ENCODE data around the gene LRRK1.

LRRK1 gene

GRCh38 chr15:101101676-101102075, 182.5 kb downstream of the LRRK1 start:
- H3K4me1 ChIP-seq (ENCODE audit: control insufficient read depth in 2 of 2, insufficient read depth in 1 of 2, low read depth in 1 of 2, low read length in 2 of 2): peaks cover 4 to 12% of the 10 kb centered on the region in 2 donors
- no peak overlapping the region for H2BK5ac ChIP-seq (ENCODE audit: low read length)
- no peak overlapping the region for H2AK5ac ChIP-seq (ENCODE audit: low read depth, low read length)
- H2BK120ac ChIP-seq (ENCODE audit: low read depth, low read length): no peak overlapping the region
- H2BK15ac ChIP-seq (ENCODE audit: low read length): no peak overlapping the region
- no peak overlapping the region for H2AFZ ChIP-seq (ENCODE audit: low read length)
- H3K4me3 ChIP-seq (ENCODE audit: low read length in 2 of 2): no peak overlapping the region
- no peaks in the 10 kb centered on the region for H3K79me1 ChIP-seq (ENCODE audit: low read depth, low read length)
- no peaks in the 10 kb centered on the region for H3K36me3 ChIP-seq (replicated peaks in 1 of 2; ENCODE audit: control insufficient read depth in 2 of 2, insufficient read depth in 2 of 2, low read length in 2 of 2)
- H3K18ac ChIP-seq (ENCODE audit: low read length): no peak overlapping the region
- H3K27ac ChIP-seq (replicated peaks; ENCODE audit: low read length): no peak overlapping the region
- H3K14ac ChIP-seq (ENCODE audit: low read length): no peak overlapping the region
- no CpG with 5 or more reads among the region's 3 CpGs for WGBS, 2 donors (ENCODE audit: extremely low coverage in 2 of 2, insufficient read length in 2 of 2, insufficient replicate concordance in 1 of 2)
- H2BK12ac ChIP-seq (ENCODE audit: low read length): no peak overlapping the region
- no peak overlapping the region for H3K23ac ChIP-seq (ENCODE audit: low read depth, low read length, poor library complexity)
- no peaks in the 10 kb centered on the region for H3K9me3 ChIP-seq (replicated peaks in 1 of 2; ENCODE audit: control insufficient read depth in 2 of 2, insufficient read depth in 1 of 2, low read depth in 1 of 2, low read length in 2 of 2)
- H4K91ac ChIP-seq (ENCODE audit: low read depth, low read length, poor library complexity): no peak overlapping the region
- H3K9ac ChIP-seq (ENCODE audit: low read depth, low read length, poor library complexity): no peak overlapping the region
- peaks cover 0 to 3% (median 0%) of the 10 kb centered on the region in 3 experiments for H3K27me3 ChIP-seq (ENCODE audit: control insufficient read depth in 3 of 3, insufficient read depth in 3 of 3, low read depth in 1 of 3, low read length in 3 of 3)
- H4K8ac ChIP-seq (ENCODE audit: low read depth, low read length): no peak overlapping the region
- no peak overlapping the region for H3K4me2 ChIP-seq (ENCODE audit: insufficient read depth, low read length, poor library complexity, severe bottlenecking)
- no peak for DNase-seq (ENCODE audit: low spot score)
- no peak overlapping the region for H3K4ac ChIP-seq (ENCODE audit: low read length)

GRCh38 chr15:101102746-101103145, 183.6 kb downstream of the LRRK1 start:
- H3K4me1 ChIP-seq (ENCODE audit: control insufficient read depth in 2 of 2, insufficient read depth in 1 of 2, low read depth in 1 of 2, low read length in 2 of 2): peaks cover 4 to 12% of the 10 kb centered on the region in 2 donors
- peak overlapping the region; percentile 84 for H2BK15ac ChIP-seq (ENCODE audit: low read length)
- no peak overlapping the region for H3K4me3 ChIP-seq (ENCODE audit: low read length in 2 of 2)
- no peaks in the 10 kb centered on the region for H3K9me3 ChIP-seq (replicated peaks in 1 of 2; ENCODE audit: control insufficient read depth in 2 of 2, insufficient read depth in 1 of 2, low read depth in 1 of 2, low read length in 2 of 2)
- no peak overlapping the region for H3K4me2 ChIP-seq (ENCODE audit: insufficient read depth, low read length, poor library complexity, severe bottlenecking)
- no peak overlapping the region for H2BK12ac ChIP-seq (ENCODE audit: low read length)
- no peak overlapping the region for H3K27ac ChIP-seq (replicated peaks; ENCODE audit: low read length)
- peak overlapping the region; percentile 26 for H3K4ac ChIP-seq (ENCODE audit: low read length)
- no peak overlapping the region for H4K91ac ChIP-seq (ENCODE audit: low read depth, low read length, poor library complexity)
- no peak for DNase-seq (ENCODE audit: low spot score)
- WGBS, 2 donors (ENCODE audit: extremely low coverage in 2 of 2, insufficient read length in 2 of 2, insufficient replicate concordance in 1 of 2): no CpG with 5 or more reads among the region's 5 CpGs
- H2BK120ac ChIP-seq (ENCODE audit: low read depth, low read length): no peak overlapping the region
- H3K79me1 ChIP-seq (ENCODE audit: low read depth, low read length): no peaks in the 10 kb centered on the region
- peak overlapping the region; percentile 42 for H2BK5ac ChIP-seq (ENCODE audit: low read length)
- H3K14ac ChIP-seq (ENCODE audit: low read length): no peak overlapping the region
- H2AFZ ChIP-seq (ENCODE audit: low read length): no peak overlapping the region
- H2AK5ac ChIP-seq (ENCODE audit: low read depth, low read length): peak overlapping the region; percentile 93
- H4K8ac ChIP-seq (ENCODE audit: low read depth, low read length): no peak overlapping the region
- H3K9ac ChIP-seq (ENCODE audit: low read depth, low read length, poor library complexity): no peak overlapping the region
- H3K23ac ChIP-seq (ENCODE audit: low read depth, low read length, poor library complexity): no peak overlapping the region
- H3K36me3 ChIP-seq (replicated peaks in 1 of 2; ENCODE audit: control insufficient read depth in 2 of 2, insufficient read depth in 2 of 2, low read length in 2 of 2): no peaks in the 10 kb centered on the region
- H3K18ac ChIP-seq (ENCODE audit: low read length): peak overlapping the region; percentile 69
- H3K27me3 ChIP-seq (ENCODE audit: control insufficient read depth in 3 of 3, insufficient read depth in 3 of 3, low read depth in 1 of 3, low read length in 3 of 3): peaks cover 0 to 3% (median 0%) of the 10 kb centered on the region in 3 experiments

DNA sequence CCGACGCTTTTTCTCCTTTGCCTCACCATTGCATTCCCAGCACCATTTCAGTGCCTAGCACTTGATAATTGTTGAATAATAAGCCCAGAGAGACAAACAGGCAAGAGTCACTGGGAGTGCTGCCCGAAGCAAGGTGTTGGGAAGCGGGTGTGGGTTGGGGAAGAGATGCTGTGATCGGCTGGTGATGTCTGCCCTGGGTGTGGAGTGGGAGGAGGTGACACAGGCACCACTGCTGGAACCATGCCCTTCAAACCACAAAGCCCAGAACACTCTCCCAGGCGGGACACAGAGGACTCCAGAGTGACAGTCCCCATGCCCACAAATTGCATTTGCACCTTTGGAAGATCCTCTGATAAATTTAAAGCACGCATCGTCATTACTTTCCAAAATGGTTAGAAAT, 184.4 kb downstream of the LRRK1 start:
- no peak overlapping the region for H4K8ac ChIP-seq (ENCODE audit: low read depth, low read length)
- H3K9me3 ChIP-seq (replicated peaks in 1 of 2; ENCODE audit: control insufficient read depth in 2 of 2, insufficient read depth in 1 of 2, low read depth in 1 of 2, low read length in 2 of 2): peaks cover 2% of the 10 kb centered on the region in 2 donors
- no peak overlapping the region for H2AK5ac ChIP-seq (ENCODE audit: low read depth, low read length)
- H3K36me3 ChIP-seq (replicated peaks in 1 of 2; ENCODE audit: control insufficient read depth in 2 of 2, insufficient read depth in 2 of 2, low read length in 2 of 2): no peaks in the 10 kb centered on the region
- no peak overlapping the region for H3K4me2 ChIP-seq (ENCODE audit: insufficient read depth, low read length, poor library complexity, severe bottlenecking)
- H2BK12ac ChIP-seq (ENCODE audit: low read length): no peak overlapping the region
- H2BK120ac ChIP-seq (ENCODE audit: low read depth, low read length): no peak overlapping the region
- no peak overlapping the region for H2BK15ac ChIP-seq (ENCODE audit: low read length)
- DNase-seq (ENCODE audit: low spot score): no peak
- H3K4ac ChIP-seq (ENCODE audit: low read length): no peak overlapping the region
- H3K18ac ChIP-seq (ENCODE audit: low read length): no peak overlapping the region
- no peak overlapping the region for H3K23ac ChIP-seq (ENCODE audit: low read depth, low read length, poor library complexity)
- no peak overlapping the region for H4K91ac ChIP-seq (ENCODE audit: low read depth, low read length, poor library complexity)
- no peak overlapping the region for H3K14ac ChIP-seq (ENCODE audit: low read length)
- peaks cover 4 to 12% of the 10 kb centered on the region in 2 donors for H3K4me1 ChIP-seq (ENCODE audit: control insufficient read depth in 2 of 2, insufficient read depth in 1 of 2, low read depth in 1 of 2, low read length in 2 of 2)
- no CpG with 5 or more reads among the region's 8 CpGs for WGBS, 2 donors (ENCODE audit: extremely low coverage in 2 of 2, insufficient read length in 2 of 2, insufficient replicate concordance in 1 of 2)
- H3K4me3 ChIP-seq (ENCODE audit: low read length in 2 of 2): no peak overlapping the region
- H3K79me1 ChIP-seq (ENCODE audit: low read depth, low read length): no peaks in the 10 kb centered on the region
- H3K27me3 ChIP-seq (ENCODE audit: control insufficient read depth in 3 of 3, insufficient read depth in 3 of 3, low read depth in 1 of 3, low read length in 3 of 3): peaks cover 0 to 3% (median 0%) of the 10 kb centered on the region in 3 experiments
- no peak overlapping the region for H2AFZ ChIP-seq (ENCODE audit: low read length)
- H3K27ac ChIP-seq (replicated peaks; ENCODE audit: low read length): no peak overlapping the region
- no peak overlapping the region for H2BK5ac ChIP-seq (ENCODE audit: low read length)
- H3K9ac ChIP-seq (ENCODE audit: low read depth, low read length, poor library complexity): no peak overlapping the region

DNA sequence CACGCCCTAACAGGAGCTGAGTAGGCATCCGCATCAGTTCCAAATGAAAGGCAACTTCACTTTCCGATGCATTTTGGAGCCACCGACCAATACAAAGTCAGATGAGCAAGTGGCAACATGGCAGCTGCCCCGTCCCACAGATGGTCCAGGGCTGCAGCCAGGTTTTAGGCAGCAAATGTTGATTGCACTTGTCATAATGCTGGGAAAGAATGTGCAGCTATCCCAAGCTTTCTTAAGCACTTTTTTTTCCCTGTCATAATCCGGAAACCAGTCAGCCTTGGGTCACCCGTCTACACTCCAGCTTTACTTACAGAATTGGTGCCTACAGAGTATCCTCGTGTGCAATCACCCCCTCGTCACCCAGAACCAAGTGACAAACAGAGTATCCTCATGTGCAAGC, 185.0 kb downstream of the LRRK1 start:
- Histone ChIP-seq H2BK5ac (ENCODE audit: low read length) (no peak overlapping the region), H3K14ac (ENCODE audit: low read length) (no peak overlapping the region), H3K4ac (ENCODE audit: low read length) (no peak overlapping the region), H3K27ac (replicated peaks; ENCODE audit: low read length) (no peak overlapping the region), H2AFZ (ENCODE audit: low read length) (no peak overlapping the region), H3K36me3 (replicated peaks in 1 of 2; ENCODE audit: control insufficient read depth in 2 of 2, insufficient read depth in 2 of 2, low read length in 2 of 2) (no peaks in the 10 kb centered on the region), H2BK120ac (ENCODE audit: low read depth, low read length) (no peak overlapping the region), H3K4me3 (ENCODE audit: low read length in 2 of 2) (no peak overlapping the region), H3K4me1 (ENCODE audit: control insufficient read depth in 2 of 2, insufficient read depth in 1 of 2, low read depth in 1 of 2, low read length in 2 of 2) (peaks cover 4 to 12% of the 10 kb centered on the region in 2 donors), H3K4me2 (ENCODE audit: insufficient read depth, low read length, poor library complexity, severe bottlenecking) (no peak overlapping the region), H2AK5ac (ENCODE audit: low read depth, low read length) (peak overlapping the region; percentile 15), H4K8ac (ENCODE audit: low read depth, low read length) (no peak overlapping the region), H2BK15ac (ENCODE audit: low read length) (no peak overlapping the region), H3K9me3 (replicated peaks in 1 of 2; ENCODE audit: control insufficient read depth in 2 of 2, insufficient read depth in 1 of 2, low read depth in 1 of 2, low read length in 2 of 2) (peaks cover 4 to 5% of the 10 kb centered on the region in 2 donors), H3K23ac (ENCODE audit: low read depth, low read length, poor library complexity) (no peak overlapping the region), H4K91ac (ENCODE audit: low read depth, low read length, poor library complexity) (no peak overlapping the region), H3K79me1 (ENCODE audit: low read depth, low read length) (no peaks in the 10 kb centered on the region), H3K27me3 (ENCODE audit: control insufficient read depth in 3 of 3, insufficient read depth in 3 of 3, low read depth in 1 of 3, low read length in 3 of 3) (peaks cover 0 to 3% (median 0%) of the 10 kb centered on the region in 3 experiments), H3K9ac (ENCODE audit: low read depth, low read length, poor library complexity) (no peak overlapping the region), H2BK12ac (ENCODE audit: low read length) (no peak overlapping the region), H3K18ac (ENCODE audit: low read length) (no peak overlapping the region)
- no peak for DNase-seq (ENCODE audit: low spot score)
- WGBS, 2 donors (ENCODE audit: extremely low coverage in 2 of 2, insufficient read length in 2 of 2, insufficient replicate concordance in 1 of 2): no CpG with 5 or more reads among the region's 9 CpGs

Data from neuronal stem cell (in vitro differentiated cells).